ENCODE results near the gene MAF. TPM values are rescaled to one million over a fixed set of nuclear protein-coding genes. Genes with fewer than 3 reads are reported as not detected.
A peak's percentile ranks its signal among the peaks of the same experiment; 100 is the strongest.

MAF gene
- total RNA-seq (2021) (0.06 and 0.24 TPM in 2 replicates), Bru-seq, nascent RNA (percentile 10 among the genes with signal in this experiment), BruChase-seq, experiment 1, labeled RNA remaining after a 2-hour chase (percentile 17 among the genes with signal in this experiment), BruChase-seq, experiment 2, labeled RNA remaining after a 6-hour chase (percentile 15 among the genes with signal in this experiment)
- long read RNA-seq, result 0 reads

- peaks cover 16% of the 10 kb centered on the region for H3K4me1 ChIP-seq (ENCODE audit: insufficient read depth, low read length, poor library complexity, severe bottlenecking)
- TF ChIP-seq CTCF (conservative IDR thresholded peaks at IDR 0.05; ENCODE audit: low read depth, low read length), result no peak
- peak; percentile 79 for TF ChIP-seq EZH2 (IDR thresholded peaks at IDR 0.05; ENCODE audit: borderline replicate concordance, low read depth, low read length, poor library complexity, severe bottlenecking)
- peaks cover 75% of the 10 kb centered on the region for H3K27me3 ChIP-seq (replicated peaks; ENCODE audit: insufficient read depth, low read depth, low read length, poor library complexity)
- BruUV-seq (replicated peaks), result no TSS peak
- H3K9me3 ChIP-seq (ENCODE audit: low read depth, low read length, poor library complexity, severe bottlenecking), result no peaks in the 10 kb centered on the region
- intact Hi-C loops (cut with micrococcal nuclease; ENCODE audit: unreplicated experiment), result loop anchor here (10.0 kb wide), 1 partner anchor 1926 kb away; no protein-coding TSS in a partner anchor
- peak; percentile 79 for DNase-seq (ENCODE audit: low spot score)
- ChIA-PET CTCF (no interaction called here), POLR2A (ENCODE audit: low non-redundant PET) (no interaction called here)
- H3K27ac ChIP-seq (ENCODE audit: low read depth, low read length, poor library complexity, severe bottlenecking), result no peak within 1 kb of the TSS
- peak within 1 kb of the TSS; percentile 37 for H3K4me3 ChIP-seq (ENCODE audit: low read depth, low read length, poor library complexity, severe bottlenecking)
- H3K36me3 ChIP-seq (ENCODE audit: insufficient read depth, low read length, poor library complexity, severe bottlenecking), result no peaks in the 10 kb centered on the region
Measured at GRCh38 chr16:79600638-79601091, at the start of gene MAF. Gene MAF, minus strand, starts transcription at chr16:79600737. Its CDS starts 835 bp downstream, at chr16:79599902.

GRCh38 chr16:79648826-79649225 lies 48.3 kb upstream of the MAF start:
- Histone ChIP-seq H3K9me3 (ENCODE audit: low read depth, low read length, poor library complexity, severe bottlenecking) (no peaks in the 10 kb centered on the region), H3K27me3 (replicated peaks; ENCODE audit: insufficient read depth, low read depth, low read length, poor library complexity) (no peaks in the 10 kb centered on the region), H3K4me1 (ENCODE audit: insufficient read depth, low read length, poor library complexity, severe bottlenecking) (no peaks in the 10 kb centered on the region), H3K27ac (ENCODE audit: low read depth, low read length, poor library complexity, severe bottlenecking) (no peak overlapping the region), H3K36me3 (ENCODE audit: insufficient read depth, low read length, poor library complexity, severe bottlenecking) (no peaks in the 10 kb centered on the region), H3K4me3 (ENCODE audit: low read depth, low read length, poor library complexity, severe bottlenecking) (no peak overlapping the region)
- BruUV-seq (replicated peaks), result no TSS peak
- TF ChIP-seq CTCF (conservative IDR thresholded peaks at IDR 0.05; ENCODE audit: low read depth, low read length) (no peak), EZH2 (IDR thresholded peaks at IDR 0.05; ENCODE audit: borderline replicate concordance, low read depth, low read length, poor library complexity, severe bottlenecking) (no peak)
- intact Hi-C loops (cut with micrococcal nuclease; ENCODE audit: unreplicated experiment), result no loop called here
- POLR2A ChIA-PET (ENCODE audit: low non-redundant PET), result no interaction called here
- no peak for DNase-seq (ENCODE audit: low spot score)
- CTCF ChIA-PET, result no interaction called here

- no peak for DNase-seq (ENCODE audit: low spot score)
- Histone ChIP-seq H3K27ac (ENCODE audit: low read depth, low read length, poor library complexity, severe bottlenecking) (no peak overlapping the region), H3K36me3 (ENCODE audit: insufficient read depth, low read length, poor library complexity, severe bottlenecking) (no peaks in the 10 kb centered on the region), H3K9me3 (ENCODE audit: low read depth, low read length, poor library complexity, severe bottlenecking) (peaks cover 4% of the 10 kb centered on the region), H3K4me1 (ENCODE audit: insufficient read depth, low read length, poor library complexity, severe bottlenecking) (no peaks in the 10 kb centered on the region), H3K27me3 (replicated peaks; ENCODE audit: insufficient read depth, low read depth, low read length, poor library complexity) (no peaks in the 10 kb centered on the region), H3K4me3 (ENCODE audit: low read depth, low read length, poor library complexity, severe bottlenecking) (no peak overlapping the region)
- no TSS peak for BruUV-seq (replicated peaks)
- POLR2A ChIA-PET (ENCODE audit: low non-redundant PET), result no interaction called here
- TF ChIP-seq EZH2 (IDR thresholded peaks at IDR 0.05; ENCODE audit: borderline replicate concordance, low read depth, low read length, poor library complexity, severe bottlenecking), result no peak
- no peak for TF ChIP-seq CTCF (conservative IDR thresholded peaks at IDR 0.05; ENCODE audit: low read depth, low read length)
- intact Hi-C loops (cut with micrococcal nuclease; ENCODE audit: unreplicated experiment), result no loop called here
- CTCF ChIA-PET, result no interaction called here
Measured at GRCh38 chr16:79647586-79647985, 47.0 kb upstream of the MAF start.

All from A673 (cell line).